Liver (tissue), 3 donors: Measurements from ENCODE around the gene BICRA.

Experiments used
- JUND ChIP-seq, 2 donors: IDR thresholded peaks; 2 replicates each; pipeline ENCODE4 v1.6.1; 2016; ENCODE audit warnings: antibody characterized with exemption in 2 of 2
- YY1 ChIP-seq: IDR thresholded peaks from 2 replicates; pipeline ENCODE4 v1.6.1; 2016; ENCODE audit warnings: antibody characterized with exemption, mild to moderate bottlenecking
- TF ChIP-seq, protein P1 (sequence below): fragments of 150-350 bp; IDR thresholded peaks from 2 replicates; pipeline ENCODE4 v1.5.1; 2017; ENCODE audit warnings: improper control_type of control experiment, low read depth, low read length; ENCODE audit not compliant: missing input control
- TF ChIP-seq, protein P2 (sequence below): IDR thresholded peaks from 2 replicates; pipeline ENCODE4 v1.6.1; 2016; ENCODE audit warnings: antibody characterized with exemption
- TF ChIP-seq, protein P3 (sequence below): IDR thresholded peaks from 2 replicates; pipeline ENCODE4 v1.6.1; 2016; ENCODE audit warnings: antibody characterized with exemption
- TF ChIP-seq, protein P4 (sequence below): IDR thresholded peaks from 2 replicates; pipeline ENCODE4 v1.6.1; 2016; ENCODE audit warnings: antibody characterized with exemption, mild to moderate bottlenecking
- donor health status: healthy.
- donor health status: healthy.

DNA sequence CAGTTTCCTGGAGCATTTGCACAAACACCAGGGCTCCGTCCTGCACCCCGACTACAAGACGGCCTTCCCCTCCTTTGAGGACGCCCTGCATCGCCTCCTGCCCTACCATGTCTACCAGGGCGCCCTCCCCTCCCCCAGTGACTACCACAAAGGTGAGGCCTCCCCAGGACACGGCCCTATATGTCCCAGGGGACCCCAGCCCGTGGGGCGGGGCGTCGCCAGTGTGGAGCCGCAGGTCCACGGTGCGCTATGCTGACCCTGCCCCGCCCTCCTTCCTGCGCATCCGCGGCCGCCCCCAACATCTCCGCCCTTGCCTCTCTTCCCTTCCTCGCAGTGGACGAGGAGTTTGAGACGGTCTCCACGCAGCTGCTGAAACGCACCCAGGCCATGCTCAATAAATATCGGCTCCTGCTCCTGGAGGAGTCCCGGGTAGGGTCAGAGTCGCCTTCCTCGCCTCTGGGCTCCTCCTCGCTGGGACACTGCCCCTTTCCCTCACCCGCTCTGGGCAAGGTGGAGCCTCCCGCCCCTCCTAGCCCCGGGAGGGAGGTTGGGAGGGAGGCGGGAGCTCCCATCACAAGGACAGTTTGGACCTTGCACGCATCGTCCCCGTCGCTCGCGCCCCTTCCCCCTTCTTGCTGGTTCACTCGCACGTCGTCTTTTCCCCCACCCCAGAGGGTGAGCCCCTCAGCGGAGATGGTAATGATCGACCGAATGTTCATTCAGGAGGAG is 89.9 kb downstream of the BICRA start:
- TF ChIP-seq, protein P1, sequence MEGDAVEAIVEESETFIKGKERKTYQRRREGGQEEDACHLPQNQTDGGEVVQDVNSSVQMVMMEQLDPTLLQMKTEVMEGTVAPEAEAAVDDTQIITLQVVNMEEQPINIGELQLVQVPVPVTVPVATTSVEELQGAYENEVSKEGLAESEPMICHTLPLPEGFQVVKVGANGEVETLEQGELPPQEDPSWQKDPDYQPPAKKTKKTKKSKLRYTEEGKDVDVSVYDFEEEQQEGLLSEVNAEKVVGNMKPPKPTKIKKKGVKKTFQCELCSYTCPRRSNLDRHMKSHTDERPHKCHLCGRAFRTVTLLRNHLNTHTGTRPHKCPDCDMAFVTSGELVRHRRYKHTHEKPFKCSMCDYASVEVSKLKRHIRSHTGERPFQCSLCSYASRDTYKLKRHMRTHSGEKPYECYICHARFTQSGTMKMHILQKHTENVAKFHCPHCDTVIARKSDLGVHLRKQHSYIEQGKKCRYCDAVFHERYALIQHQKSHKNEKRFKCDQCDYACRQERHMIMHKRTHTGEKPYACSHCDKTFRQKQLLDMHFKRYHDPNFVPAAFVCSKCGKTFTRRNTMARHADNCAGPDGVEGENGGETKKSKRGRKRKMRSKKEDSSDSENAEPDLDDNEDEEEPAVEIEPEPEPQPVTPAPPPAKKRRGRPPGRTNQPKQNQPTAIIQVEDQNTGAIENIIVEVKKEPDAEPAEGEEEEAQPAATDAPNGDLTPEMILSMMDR: no peak
- TF ChIP-seq, protein P2, sequence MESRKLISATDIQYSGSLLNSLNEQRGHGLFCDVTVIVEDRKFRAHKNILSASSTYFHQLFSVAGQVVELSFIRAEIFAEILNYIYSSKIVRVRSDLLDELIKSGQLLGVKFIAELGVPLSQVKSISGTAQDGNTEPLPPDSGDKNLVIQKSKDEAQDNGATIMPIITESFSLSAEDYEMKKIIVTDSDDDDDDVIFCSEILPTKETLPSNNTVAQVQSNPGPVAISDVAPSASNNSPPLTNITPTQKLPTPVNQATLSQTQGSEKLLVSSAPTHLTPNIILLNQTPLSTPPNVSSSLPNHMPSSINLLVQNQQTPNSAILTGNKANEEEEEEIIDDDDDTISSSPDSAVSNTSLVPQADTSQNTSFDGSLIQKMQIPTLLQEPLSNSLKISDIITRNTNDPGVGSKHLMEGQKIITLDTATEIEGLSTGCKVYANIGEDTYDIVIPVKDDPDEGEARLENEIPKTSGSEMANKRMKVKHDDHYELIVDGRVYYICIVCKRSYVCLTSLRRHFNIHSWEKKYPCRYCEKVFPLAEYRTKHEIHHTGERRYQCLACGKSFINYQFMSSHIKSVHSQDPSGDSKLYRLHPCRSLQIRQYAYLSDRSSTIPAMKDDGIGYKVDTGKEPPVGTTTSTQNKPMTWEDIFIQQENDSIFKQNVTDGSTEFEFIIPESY: no peak
- no peak for TF ChIP-seq YY1
- no peak for TF ChIP-seq JUND (IDR thresholded peaks at IDR 0.05)
- TF ChIP-seq, protein P3, sequence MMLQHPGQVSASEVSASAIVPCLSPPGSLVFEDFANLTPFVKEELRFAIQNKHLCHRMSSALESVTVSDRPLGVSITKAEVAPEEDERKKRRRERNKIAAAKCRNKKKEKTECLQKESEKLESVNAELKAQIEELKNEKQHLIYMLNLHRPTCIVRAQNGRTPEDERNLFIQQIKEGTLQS: no peak
- TF ChIP-seq, protein P4, sequence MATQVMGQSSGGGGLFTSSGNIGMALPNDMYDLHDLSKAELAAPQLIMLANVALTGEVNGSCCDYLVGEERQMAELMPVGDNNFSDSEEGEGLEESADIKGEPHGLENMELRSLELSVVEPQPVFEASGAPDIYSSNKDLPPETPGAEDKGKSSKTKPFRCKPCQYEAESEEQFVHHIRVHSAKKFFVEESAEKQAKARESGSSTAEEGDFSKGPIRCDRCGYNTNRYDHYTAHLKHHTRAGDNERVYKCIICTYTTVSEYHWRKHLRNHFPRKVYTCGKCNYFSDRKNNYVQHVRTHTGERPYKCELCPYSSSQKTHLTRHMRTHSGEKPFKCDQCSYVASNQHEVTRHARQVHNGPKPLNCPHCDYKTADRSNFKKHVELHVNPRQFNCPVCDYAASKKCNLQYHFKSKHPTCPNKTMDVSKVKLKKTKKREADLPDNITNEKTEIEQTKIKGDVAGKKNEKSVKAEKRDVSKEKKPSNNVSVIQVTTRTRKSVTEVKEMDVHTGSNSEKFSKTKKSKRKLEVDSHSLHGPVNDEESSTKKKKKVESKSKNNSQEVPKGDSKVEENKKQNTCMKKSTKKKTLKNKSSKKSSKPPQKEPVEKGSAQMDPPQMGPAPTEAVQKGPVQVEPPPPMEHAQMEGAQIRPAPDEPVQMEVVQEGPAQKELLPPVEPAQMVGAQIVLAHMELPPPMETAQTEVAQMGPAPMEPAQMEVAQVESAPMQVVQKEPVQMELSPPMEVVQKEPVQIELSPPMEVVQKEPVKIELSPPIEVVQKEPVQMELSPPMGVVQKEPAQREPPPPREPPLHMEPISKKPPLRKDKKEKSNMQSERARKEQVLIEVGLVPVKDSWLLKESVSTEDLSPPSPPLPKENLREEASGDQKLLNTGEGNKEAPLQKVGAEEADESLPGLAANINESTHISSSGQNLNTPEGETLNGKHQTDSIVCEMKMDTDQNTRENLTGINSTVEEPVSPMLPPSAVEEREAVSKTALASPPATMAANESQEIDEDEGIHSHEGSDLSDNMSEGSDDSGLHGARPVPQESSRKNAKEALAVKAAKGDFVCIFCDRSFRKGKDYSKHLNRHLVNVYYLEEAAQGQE: no peak
